ENCODE measurements around the gene PEPD.
A peak's percentile ranks its signal among the peaks of the same experiment; 100 is the strongest.

The PEPD gene

GRCh38 chr19:33388231-33388724 lies 133.3 kb downstream of the PEPD start:
- peak in 16 of 58 donors; percentile 17 to 57 (median 36) for DNase-seq

- DNase-seq = no peak
Measured at GRCh38 chr19:33387351-33388230, 134.0 kb downstream of the PEPD start.

GRCh38 chr19:33386361-33386858 lies 135.2 kb downstream of the PEPD start:
- DNase-seq = no peak

GRCh38 chr19:33385956-33386355 lies 135.6 kb downstream of the PEPD start:
- peak in 25 of 58 donors; percentile 13 to 77 (median 44) for DNase-seq

GRCh38 chr19:33384983-33385382 lies 136.6 kb downstream of the PEPD start:
- DNase-seq = no peak

- DNase-seq = no peak
Measured at GRCh38 chr19:33383720-33384292, 137.8 kb downstream of the PEPD start.

- no peak for DNase-seq
Measured at GRCh38 chr19:33382982-33383381, 138.6 kb downstream of the PEPD start.

- DNase-seq = no peak
Measured at GRCh38 chr19:33382006-33382405, 139.6 kb downstream of the PEPD start.

GRCh38 chr19:33381101-33381500 lies 140.5 kb downstream of the PEPD start:
- no peak for DNase-seq

- DNase-seq = no peak
Measured at GRCh38 chr19:33379151-33379829, 142.3 kb downstream of the PEPD start.

- DNase-seq = no peak
Measured at GRCh38 chr19:33377586-33378475, 143.8 kb downstream of the PEPD start.

GRCh38 chr19:33376941-33377557 lies 144.5 kb downstream of the PEPD start:
- DNase-seq = no peak

GRCh38 chr19:33376423-33376822 lies 145.2 kb downstream of the PEPD start:
- peak in 1 of 58 donors; percentile 26 for DNase-seq

GRCh38 chr19:33375837-33376159 lies 145.8 kb downstream of the PEPD start:
- DNase-seq = no peak

- no peak for DNase-seq
Measured at GRCh38 chr19:33375156-33375836, 146.3 kb downstream of the PEPD start.

- peak in 1 of 58 donors; percentile 15 for DNase-seq
Measured at GRCh38 chr19:33374236-33374714, 147.3 kb downstream of the PEPD start.

GRCh38 chr19:33373453-33374235 lies 147.9 kb downstream of the PEPD start, which contains the start of gene CEBPG:
TSS of gene CEBPG (plus strand) at chr19:33373709. CDS start at chr19:33379240, 5,531 bp downstream.
- DNase-seq = peak; percentile 16 to 97 (median 91)

GRCh38 chr19:33370783-33371182 lies 150.8 kb downstream of the PEPD start:
- no peak for DNase-seq
